Activated naive CD8-positive, alpha-beta T cell treated with anti-CD3 and anti-CD28 coated beads, Interleukin-2, amount 10 ng/mL, durations not matched to agents 7 days and 5 days (primary cell): ENCODE data around the gene SETD6. TPM values are rescaled to one million over a fixed set of nuclear protein-coding genes. Genes with fewer than 3 reads are reported as not detected.
"Not testable (repeated sequence)": the region's sequence is repeated elsewhere in the genome, so short reads cannot be mapped to it uniquely, and the experiment has no call there.

Experiments used
- ATAC-seq: fragments of 150-1000 bp; cut with Tn5 transposase; one replicate; pipeline ENCODE4 v1.10.0; 2021; ENCODE audit warnings: low read depth, moderate library complexity
- POLR2A ChIA-PET: fragments of 350-600 bp; sonication (Branson Sonifier 250); formaldehyde crosslinking; loops from one replicate; lab custom pipeline; 2021; ENCODE audit warnings: antibody characterized with exemption; lab: Charles Lee
- DNase-seq: peaks from one replicate; pipeline ENCODE4 v3.0.0; 2021
- H3K27ac Mint-ChIP-seq: one replicate; pipeline ENCODE4 v1.8.0; 2022; ENCODE audit warnings: mild to moderate bottlenecking, mixed read lengths
- H3K27me3 Mint-ChIP-seq: one replicate; pipeline ENCODE4 v1.8.0; 2022; ENCODE audit warnings: mild to moderate bottlenecking, moderate library complexity, mixed read lengths
- H3K36me3 Mint-ChIP-seq: one replicate; pipeline ENCODE4 v1.8.0; 2021; ENCODE audit warnings: mild to moderate bottlenecking, mixed read lengths
- H3K4me1 Mint-ChIP-seq: one replicate; pipeline ENCODE4 v1.8.0; 2021; ENCODE audit warnings: mixed read lengths
- H3K4me3 Mint-ChIP-seq: one replicate; pipeline ENCODE4 v1.8.0; 2022; ENCODE audit warnings: mild to moderate bottlenecking, moderate library complexity, mixed read lengths
- H3K9me3 Mint-ChIP-seq: one replicate; pipeline ENCODE4 v1.8.0; 2021; ENCODE audit warnings: mixed read lengths
- total RNA-seq, 2 experiments: library from RNA; stranded (reverse); gene quantifications; one replicate each; pipeline ENCODE4 v1.2.3, GENCODE V29; 2021

SETD6 gene
- total RNA-seq, 2 experiments from 2014 or later, result 19.1 to 23.5 TPM

GRCh38 chr16:58551496-58551895 lies 36.2 kb downstream of the SETD6 start:
- ATAC-seq, result no peak
- no peak overlapping the region for H3K4me3 Mint-ChIP-seq
- peaks cover 23% of the 10 kb centered on the region for H3K36me3 Mint-ChIP-seq
- H3K27ac Mint-ChIP-seq, result no peak overlapping the region
- no peak for DNase-seq
- H3K27me3 Mint-ChIP-seq, result no peaks in the 10 kb centered on the region
- no peaks in the 10 kb centered on the region for H3K9me3 Mint-ChIP-seq
- POLR2A ChIA-PET, result no interaction called here
- H3K4me1 Mint-ChIP-seq, result peaks cover 3% of the 10 kb centered on the region

GRCh38 chr16:58556678-58557077 lies 41.4 kb downstream of the SETD6 start:
- Mint-ChIP-seq H3K36me3 (peaks cover 12% of the 10 kb centered on the region), H3K27me3 (no peaks in the 10 kb centered on the region), H3K27ac (no peak overlapping the region)

GRCh38 chr16:58563235-58563634 lies 47.9 kb downstream of the SETD6 start:
- no peaks in the 10 kb centered on the region for H3K27me3 Mint-ChIP-seq
- no peak for DNase-seq
- peaks cover 27% of the 10 kb centered on the region for H3K36me3 Mint-ChIP-seq
- no peak overlapping the region for H3K4me3 Mint-ChIP-seq
- no peaks in the 10 kb centered on the region for H3K4me1 Mint-ChIP-seq
- POLR2A ChIA-PET, result no interaction called here
- ATAC-seq, result no peak
- H3K9me3 Mint-ChIP-seq, result no peaks in the 10 kb centered on the region
- H3K27ac Mint-ChIP-seq, result no peak overlapping the region

More at GRCh38 chr16:58556678-58557077, 41.4 kb downstream of the SETD6 start:
- Mint-ChIP-seq H3K4me3 (no peak overlapping the region), H3K4me1 (no peaks in the 10 kb centered on the region), H3K9me3 (no peaks in the 10 kb centered on the region)
- POLR2A ChIA-PET, result no interaction called here
- ATAC-seq (no peak), DNase-seq (no peak)

- ATAC-seq (no peak), DNase-seq (no peak)
- POLR2A ChIA-PET, result no interaction called here
- Mint-ChIP-seq H3K36me3 (peaks cover 27% of the 10 kb centered on the region), H3K27me3 (no peaks in the 10 kb centered on the region), H3K9me3 (no peaks in the 10 kb centered on the region), H3K27ac (no peak overlapping the region), H3K4me1 (peaks cover 2% of the 10 kb centered on the region), H3K4me3 (no peak overlapping the region)
Observed at GRCh38 chr16:58563775-58564174, 48.5 kb downstream of the SETD6 start.

DNA sequence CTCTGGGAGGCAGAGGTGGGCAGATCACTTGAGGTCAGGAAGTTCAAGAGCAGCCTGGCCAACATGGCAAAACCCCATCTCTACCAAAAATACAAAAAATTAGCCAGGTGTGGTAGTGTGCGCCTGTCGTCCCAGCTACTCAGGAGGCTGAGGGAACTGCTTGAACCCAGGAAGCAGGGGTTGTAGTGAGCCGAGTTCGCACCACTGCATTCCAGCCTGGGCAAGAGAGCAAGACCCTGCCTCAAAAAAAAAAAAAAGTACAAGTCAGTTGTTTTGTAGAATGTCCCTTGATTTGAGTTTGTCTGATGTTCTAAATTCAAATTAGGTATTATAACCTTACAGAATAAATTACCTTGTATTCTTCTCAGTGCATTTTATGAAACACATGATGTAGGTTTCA lies 50.4 kb downstream of the SETD6 start:
- DNase-seq, H3K4me1 Mint-ChIP-seq, H3K4me3 Mint-ChIP-seq, H3K9me3 Mint-ChIP-seq, POLR2A ChIA-PET, H3K27me3 Mint-ChIP-seq, ATAC-seq, H3K27ac Mint-ChIP-seq: not testable (repeated sequence)
- peaks cover 41% of the 10 kb centered on the region for H3K36me3 Mint-ChIP-seq

Other genes starting within 250 kb of the SETD6 start
- not detected for gene PRSS54, start 220.5 kb upstream of the SETD6 start, total RNA-seq
- gene GINS3, start 123.0 kb upstream of the SETD6 start, total RNA-seq, result 10 to 100 TPM; 10.2 to 11.1 TPM
- gene NDRG4, start 15.4 kb upstream of the SETD6 start, total RNA-seq, result 1 to 10 TPM; 3.2 to 4.1 TPM
- 100 to 1,000 TPM; 242 to 249 TPM for gene CNOT1, start 114.3 kb downstream of the SETD6 start, total RNA-seq
- 10 to 100 TPM; 10.8 to 11.8 TPM for gene SLC38A7, start 169.3 kb downstream of the SETD6 start, total RNA-seq
- gene GOT2, start 218.8 kb downstream of the SETD6 start, total RNA-seq, result 10 to 100 TPM; 62.7 to 68.5 TPM